GM12878 (cell line): Measurements from ENCODE around the gene PID1. TPM values are rescaled to one million over a fixed set of nuclear protein-coding genes. Genes with fewer than 3 reads are reported as not detected.

Experiments
- ATAC-seq: fragments of 200-7000 bp; cut with Tn5 transposase; 3 replicates; pipeline ENCODE4 v1.9.1; 2020; ENCODE audit warnings: mild to moderate bottlenecking, moderate library complexity
- BruUV-seq: library from RNA; stranded (reverse); fragments of 400-500 nt; replicated peaks from 2 replicates; lab custom pipeline; 2021; lab: Mats Ljungman, UMichigan
- CTCF ChIA-PET: fragments of 300-600 bp; sonication (Branson Sonifier 250); formaldehyde crosslinking; extraction: SDS; loops from one replicate; lab custom pipeline; 2021; ENCODE audit warnings: inconsistent platforms; lab: Yijun Ruan, JAX
- POLR2A ChIA-PET: fragments of 350-600 bp; formaldehyde crosslinking; extraction: SDS; loops from one replicate; lab custom pipeline; 2021; ENCODE audit warnings: inconsistent platforms; lab: Charles Lee
- RAD21 ChIA-PET: fragments of 300-600 bp; sonication (Branson Sonifier 250); formaldehyde crosslinking; loops from one replicate; lab custom pipeline; 2023; ENCODE audit warnings: antibody characterized with exemption; ENCODE audit not compliant: unreplicated experiment; lab: Charles Lee
- SMC1A ChIA-PET: fragments of 300-600 bp; sonication (Branson Sonifier 250); formaldehyde crosslinking; loops from one replicate; lab custom pipeline; 2023; ENCODE audit not compliant: unreplicated experiment, uncharacterized antibody; lab: Charles Lee
- DNase-seq: peaks from one replicate; pipeline ENCODE4 v3.0.0-alpha.2; 2011; ENCODE audit warnings: low read depth, low spot score
- FAIRE-seq: peaks from 3 replicates; lab custom pipeline; 2011; peaks lifted over from hg19 to GRCh38; lab: Jason Lieb, UNC
- H2AFZ ChIP-seq: 2 replicates; pipeline ENCODE4 v1.6.0; 2011; ENCODE audit warnings: low read depth, low read length, control low read depth; ENCODE audit not compliant: control insufficient read depth
- H3K27ac ChIP-seq: 2 replicates; pipeline ENCODE4 v1.5.1; 2011; ENCODE audit warnings: control low read depth; ENCODE audit not compliant: control insufficient read depth, insufficient read depth
- H3K27me3 ChIP-seq, 2 experiments: replicated peaks in 1 of 2; 2 replicates each; pipeline versions ENCODE4 v1.6.0 to v1.6.1; 2011; ENCODE audit warnings: low read length in 1 of 2; ENCODE audit not compliant: control insufficient read depth in 2 of 2, insufficient read depth in 2 of 2
- H3K36me3 ChIP-seq, 2 experiments: 2 replicates each; pipeline ENCODE4 v1.5.1; 2011; ENCODE audit warnings: low read length in 1 of 2; ENCODE audit not compliant: control insufficient read depth in 2 of 2, insufficient read depth in 2 of 2
- H3K4me1 ChIP-seq: 2 replicates; pipeline ENCODE4 v1.6.1; 2011; ENCODE audit warnings: mild to moderate bottlenecking, low read length, moderate library complexity, mixed read lengths; ENCODE audit not compliant: control insufficient read depth, insufficient read depth
- H3K4me2 ChIP-seq: 2 replicates; pipeline ENCODE4 v1.6.0; 2011; ENCODE audit warnings: control low read depth; ENCODE audit not compliant: control insufficient read depth, insufficient read depth
- H3K4me3 ChIP-seq: fragments of 200-600 bp; sonication (generic); 2 replicates; pipeline ENCODE4 v1.5.1; 2016
- H3K79me2 ChIP-seq: 2 replicates; pipeline ENCODE4 v1.6.0; 2011; ENCODE audit warnings: low read length; ENCODE audit not compliant: control insufficient read depth, insufficient read depth
- H3K9ac ChIP-seq: 2 replicates; pipeline ENCODE4 v1.8.0; 2011; ENCODE audit warnings: low read length, control low read depth, mixed read lengths; ENCODE audit not compliant: control insufficient read depth, insufficient read depth
- H3K9me3 ChIP-seq: replicated peaks from 3 replicates; pipeline ENCODE4 v1.5.1; 2011; ENCODE audit warnings: mild to moderate bottlenecking, low read length; ENCODE audit not compliant: control insufficient read depth, insufficient read depth
- H4K20me1 ChIP-seq: 2 replicates; pipeline ENCODE4 v1.6.0; 2011; ENCODE audit not compliant: control insufficient read depth, insufficient read depth
- CREM ChIP-seq: IDR thresholded peaks from 2 replicates; pipeline ENCODE4 v1.6.1; 2014; ENCODE audit warnings: antibody characterized with exemption, low read depth
- FOXK2 ChIP-seq: fragments of 450-650 bp; IDR thresholded peaks from 2 replicates; pipeline ENCODE4 v1.6.1; 2017; ENCODE audit warnings: mild to moderate bottlenecking, moderate library complexity
- IRF4 ChIP-seq: IDR thresholded peaks from 2 replicates; pipeline ENCODE4 v1.6.1; 2011; ENCODE audit warnings: low read depth, low read length
- JUND ChIP-seq: IDR thresholded peaks from 2 replicates; pipeline ENCODE4 v1.6.1; 2012; ENCODE audit warnings: low read depth, mild to moderate bottlenecking, low read length, improper control_type of control experiment, moderate library complexity
- MYB ChIP-seq: fragments of 150-350 bp; IDR thresholded peaks from 2 replicates; pipeline ENCODE4 v1.6.1; 2014; ENCODE audit warnings: mild to moderate bottlenecking, low read depth, low read length, borderline replicate concordance
- NR2C2 ChIP-seq: IDR thresholded peaks from 2 replicates; pipeline ENCODE4 v1.6.1; 2011; ENCODE audit warnings: borderline replicate concordance, low read depth; ENCODE audit not compliant: control insufficient read depth, insufficient read length
- RBBP5 ChIP-seq: fragments of 200-600 bp; sonication (generic); conservative IDR thresholded peaks from 2 replicates; pipeline ENCODE4 v1.6.1; 2016
- SKIL ChIP-seq: fragments of 450-650 bp; IDR thresholded peaks from 2 replicates; pipeline ENCODE4 v1.6.1; 2017; ENCODE audit warnings: mild to moderate bottlenecking, low read depth, inconsistent platforms; ENCODE audit not compliant: poor library complexity, severe bottlenecking
- ZNF592 ChIP-seq: fragments of 450-650 bp; IDR thresholded peaks from 2 replicates; pipeline ENCODE4 v1.6.1; 2017; ENCODE audit warnings: mild to moderate bottlenecking, moderate library complexity
- WGBS: methylation state at CpG from one replicate; pipeline ENCODE4 v1.1.6; 2016; ENCODE audit warnings: low lambda C conversion rate; ENCODE audit not compliant: insufficient replicate concordance, insufficient coverage; ENCODE audit errors: missing lambda C conversion rate; 5-methylcytosine and 5-hydroxymethylcytosine counted together
- in situ Hi-C: fragments of 300-500 bp; cut with MboI; formaldehyde crosslinking; loops from 9 replicates; pipeline ENCODE4 v1.14.3; 2018; ENCODE audit warnings: mixed read lengths
- intact Hi-C: fragments of 100-400 bp; cut with micrococcal nuclease; formaldehyde crosslinking; loops from one replicate; pipeline ENCODE4 v1.14.2; 2022; ENCODE audit not compliant: unreplicated experiment
- polyA plus RNA-seq, 11 experiments: library from polyadenylated mRNA; depleted of rRNA in 4 of 11; unstranded in 6 of 11; stranded (reverse) in 5 of 11; fragments of >200 nt; fragmentation: Nextera tagmentation in 4 of 11; fragmentation: Illumina TruSeq in 1 of 11; extraction: Ambion mirVana in 4 of 11; extraction: Trizol in 1 of 11; gene quantifications; 1 replicate in 1 of 11; 2 replicates in 10 of 11; pipeline versions ENCODE4 v1.2.1 to v1.2.3, GENCODE V29; 2011 to 2016; ENCODE audit warnings: inconsistent platforms in 2 of 11, missing spikeins in 2 of 11, low read depth in 1 of 11
- total RNA-seq, 4 experiments: library from RNA; depleted of rRNA in 3 of 4; stranded (reverse); fragments of >200 nt in 3 of 4; fragmentation: Illumina TruSeq in 1 of 4; extraction: Trizol in 1 of 4; gene quantifications; 2 replicates each; pipeline versions ENCODE4 v1.2.1 to v1.2.3, GENCODE V29; 2013 to 2021

PID1 gene
- total and polyA plus RNA-seq, 10 of the 15 experiments (the other 5 are each of a cell fraction or from before 2014, with no cell fraction given), result not detected

- TF ChIP-seq NR2C2, result no peak
- no peak for TF ChIP-seq RBBP5
- no peak for TF ChIP-seq MYB
- no peak for TF ChIP-seq JUND
- TF ChIP-seq CREM, result no peak
- no peak for TF ChIP-seq FOXK2
Measured at GRCh38 chr2:229032608-229033234, 238.4 kb downstream of the PID1 start (continued).

GRCh38 chr2:229027353-229028105 lies 243.6 kb downstream of the PID1 start:
- WGBS, result 27% methylated on average over 12 of the region's 12 CpGs
- no peaks in the 10 kb centered on the region for H4K20me1 ChIP-seq
- ChIA-PET SMC1A (no interaction called here), CTCF (no interaction called here), RAD21 (no interaction called here), POLR2A (no interaction called here)
- no peak overlapping the region for H3K27ac ChIP-seq
- BruUV-seq, result no TSS peak
- intact Hi-C loops, result no loop called here
- no peaks in the 10 kb centered on the region for H3K27me3 ChIP-seq
- in situ Hi-C loops, result no loop called here
- TF ChIP-seq SKIL (no peak), IRF4 (no peak), ZNF592 (no peak)
- no peaks in the 10 kb centered on the region for H3K4me1 ChIP-seq
- H3K36me3 ChIP-seq, result no peaks in the 10 kb centered on the region
- H3K9ac ChIP-seq, result no peak overlapping the region
- no peak overlapping the region for H2AFZ ChIP-seq
- DNase-seq (no peak), ATAC-seq (no peak), FAIRE-seq (no peak)
- no peaks in the 10 kb centered on the region for H3K79me2 ChIP-seq
- H3K4me3 ChIP-seq, result no peak overlapping the region
- H3K9me3 ChIP-seq, result no peaks in the 10 kb centered on the region
- H3K4me2 ChIP-seq, result no peak overlapping the region
